ENCODE measurements around the gene HERC2.

DNA sequence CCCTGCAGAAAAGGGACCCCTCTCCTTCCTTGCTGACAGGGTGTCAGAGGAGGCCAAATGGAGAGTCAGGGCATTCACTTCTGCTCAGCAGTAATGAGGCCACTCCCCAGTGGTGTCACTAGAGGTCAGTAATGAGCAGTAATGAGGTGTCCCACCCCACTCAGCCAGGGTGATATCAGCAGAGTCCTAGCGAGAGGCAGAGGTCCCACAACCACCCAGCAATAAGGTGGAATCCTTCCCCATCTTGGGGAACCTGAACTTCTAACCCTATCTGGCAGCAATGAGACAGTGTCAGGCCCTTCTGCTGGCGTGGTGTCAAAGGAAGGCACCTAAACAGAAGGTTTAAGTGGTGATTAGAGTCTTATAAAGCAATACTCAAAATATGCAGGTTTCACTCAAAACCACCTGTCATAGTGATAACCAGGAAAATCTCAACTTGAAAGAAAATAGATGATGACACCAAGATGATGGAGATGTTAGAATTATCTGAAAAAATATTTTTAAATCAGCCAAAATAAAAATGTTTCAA lies 235.7 kb downstream of the HERC2 start:
- TF ChIP-seq, protein P1, sequence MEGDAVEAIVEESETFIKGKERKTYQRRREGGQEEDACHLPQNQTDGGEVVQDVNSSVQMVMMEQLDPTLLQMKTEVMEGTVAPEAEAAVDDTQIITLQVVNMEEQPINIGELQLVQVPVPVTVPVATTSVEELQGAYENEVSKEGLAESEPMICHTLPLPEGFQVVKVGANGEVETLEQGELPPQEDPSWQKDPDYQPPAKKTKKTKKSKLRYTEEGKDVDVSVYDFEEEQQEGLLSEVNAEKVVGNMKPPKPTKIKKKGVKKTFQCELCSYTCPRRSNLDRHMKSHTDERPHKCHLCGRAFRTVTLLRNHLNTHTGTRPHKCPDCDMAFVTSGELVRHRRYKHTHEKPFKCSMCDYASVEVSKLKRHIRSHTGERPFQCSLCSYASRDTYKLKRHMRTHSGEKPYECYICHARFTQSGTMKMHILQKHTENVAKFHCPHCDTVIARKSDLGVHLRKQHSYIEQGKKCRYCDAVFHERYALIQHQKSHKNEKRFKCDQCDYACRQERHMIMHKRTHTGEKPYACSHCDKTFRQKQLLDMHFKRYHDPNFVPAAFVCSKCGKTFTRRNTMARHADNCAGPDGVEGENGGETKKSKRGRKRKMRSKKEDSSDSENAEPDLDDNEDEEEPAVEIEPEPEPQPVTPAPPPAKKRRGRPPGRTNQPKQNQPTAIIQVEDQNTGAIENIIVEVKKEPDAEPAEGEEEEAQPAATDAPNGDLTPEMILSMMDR (IDR thresholded peaks at IDR 0.05) = peak in 4 of 5 experiments; percentile 21 to 58 (median 32)
- no peak for TF ChIP-seq POLR2A (IDR thresholded peaks at IDR 0.05)
- TF ChIP-seq EP300 (IDR thresholded peaks at IDR 0.05) = no peak

All from tibial nerve (tissue), 4 donors.